HL-60/S4 treated with retinoic acid at 250 ng/mL for 4 days and 3 days (cell line): Measurements from ENCODE around the gene RMND5A.

Experiments used
- in situ Hi-C: fragments of 300-500 bp; cut with MboI; formaldehyde crosslinking; loops from 2 replicates; pipeline ENCODE4 v1.7.0; 2022; ENCODE audit warnings: low sequenced_read_pairs

RMND5A gene

GRCh38 chr2:86790676-86791572 lies 70.8 kb downstream of the RMND5A start, which contains the start of gene CD8A:
CD8A (minus strand) TSS chr2:86790913; CDS start chr2:86790825, 88 bp downstream.
- in situ Hi-C loops: no loop called here

GRCh38 chr2:86791573-86791972 lies 71.5 kb downstream of the RMND5A start:
- in situ Hi-C loops: no loop called here

DNA sequence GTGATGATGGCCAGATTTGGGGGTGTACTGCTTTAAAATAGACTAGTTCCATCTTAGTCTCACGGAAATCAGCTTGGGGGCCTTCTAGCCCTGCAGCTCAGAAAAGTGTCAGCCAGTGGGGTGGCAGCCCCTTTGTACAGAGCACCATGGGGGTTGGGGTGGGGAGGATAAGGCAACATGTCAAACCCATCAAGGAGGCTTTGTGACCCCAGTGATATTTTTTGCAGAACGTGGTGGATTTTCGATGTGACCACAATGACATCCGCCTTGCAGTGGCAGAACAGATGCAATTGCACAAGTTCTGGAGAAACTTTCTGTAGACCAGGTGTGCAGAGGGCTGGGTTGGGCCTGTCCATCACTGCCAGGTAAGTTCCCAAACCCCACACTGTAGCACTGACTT lies 73.7 kb downstream of the RMND5A start:
- in situ Hi-C loops: no loop called here

GRCh38 chr2:86794861-86795260 lies 74.8 kb downstream of the RMND5A start:
- in situ Hi-C loops: no loop called here

DNA sequence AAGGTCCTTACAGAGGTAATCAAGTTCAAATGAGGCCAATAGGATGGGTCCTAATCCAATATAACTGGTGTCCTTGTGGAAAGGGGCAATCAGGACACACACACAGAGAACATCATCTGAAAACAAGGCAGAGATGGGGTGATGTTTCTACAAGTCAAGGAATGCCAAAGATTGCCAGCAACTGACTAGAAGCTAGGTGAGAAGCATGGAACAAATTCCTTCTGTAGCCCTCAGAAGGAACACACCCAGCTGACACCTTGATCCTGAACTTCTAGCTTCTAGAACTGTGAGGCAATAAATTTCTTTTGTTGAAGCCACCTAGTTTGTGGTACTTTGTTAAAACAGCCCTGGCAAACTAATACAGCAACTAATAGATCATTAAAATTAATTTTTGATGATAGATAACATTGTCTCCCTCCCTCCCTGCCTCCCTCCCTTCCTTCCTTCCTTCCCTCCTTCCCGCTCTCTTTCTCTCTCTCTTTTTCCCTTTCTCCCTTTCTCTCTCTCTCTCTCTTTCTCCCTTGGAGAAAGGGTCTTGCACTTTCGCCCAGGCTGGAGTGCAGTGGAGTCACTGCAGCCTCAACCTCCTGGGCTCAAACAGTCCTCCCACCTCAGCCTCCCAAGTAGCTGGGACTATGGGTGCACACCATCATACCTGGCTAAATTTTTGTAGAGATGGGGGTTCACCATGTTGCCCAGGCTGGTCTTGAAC lies 80.9 kb downstream of the RMND5A start:
- in situ Hi-C loops: no loop called here

DNA sequence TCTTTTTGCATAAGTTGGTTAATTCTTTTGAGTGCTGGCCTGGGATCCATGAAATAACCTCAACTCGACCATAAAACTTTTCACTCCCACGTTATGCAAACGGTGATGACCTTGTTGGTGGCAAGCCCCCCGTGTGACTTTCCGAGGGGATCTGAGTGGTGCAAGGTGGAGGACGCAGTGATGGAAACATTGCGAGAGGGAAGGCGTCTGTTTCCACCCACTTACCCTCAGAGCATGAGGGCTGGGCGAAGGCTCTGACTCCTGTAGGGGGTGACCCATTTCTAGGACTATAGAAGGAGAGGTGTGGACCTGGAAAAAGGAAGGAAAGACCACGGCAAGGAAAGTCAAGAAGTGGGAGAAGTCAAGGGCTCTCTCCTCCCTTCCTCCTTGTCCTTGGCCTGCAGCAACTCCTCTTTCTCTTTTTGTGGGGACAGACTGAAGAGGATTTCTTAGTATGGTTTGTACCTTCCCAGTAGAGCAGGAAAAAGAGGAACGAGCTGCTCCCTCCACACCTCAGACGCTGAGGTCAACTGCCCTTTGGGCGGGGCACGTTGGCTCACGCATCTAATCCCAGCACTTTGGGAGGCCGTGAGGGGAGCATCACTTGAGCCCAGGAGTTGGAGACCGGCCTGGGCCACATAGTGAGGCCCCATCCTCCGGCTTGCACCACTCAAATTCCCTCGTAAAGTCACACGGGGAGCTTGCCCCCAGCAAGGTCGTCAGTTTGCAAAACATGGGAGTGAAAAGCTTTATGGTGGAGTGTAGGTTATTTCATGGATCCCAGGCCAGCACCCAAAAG lies 86.2 kb downstream of the RMND5A start:
- in situ Hi-C loops: no loop called here

DNA sequence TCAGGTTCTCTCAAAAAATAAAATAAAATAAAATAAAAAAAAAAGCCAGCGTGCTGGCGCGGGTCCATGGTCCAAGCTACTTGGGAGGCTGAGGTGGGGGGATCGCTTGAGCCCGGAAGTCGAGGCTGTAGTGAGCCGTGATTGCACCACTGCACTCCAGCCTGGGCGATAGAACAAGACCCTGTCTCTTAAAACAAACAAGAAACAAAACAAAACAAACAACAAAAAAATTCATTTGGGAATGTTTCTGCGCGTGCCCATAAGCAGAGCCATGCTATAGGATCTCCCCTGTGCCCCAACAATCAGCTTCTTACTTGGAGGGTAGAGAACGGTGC lies 87.0 kb downstream of the RMND5A start:
- in situ Hi-C loops: no loop called here

GRCh38 chr2:86807468-86808275 lies 87.6 kb downstream of the RMND5A start:
- in situ Hi-C loops: no loop called here

DNA sequence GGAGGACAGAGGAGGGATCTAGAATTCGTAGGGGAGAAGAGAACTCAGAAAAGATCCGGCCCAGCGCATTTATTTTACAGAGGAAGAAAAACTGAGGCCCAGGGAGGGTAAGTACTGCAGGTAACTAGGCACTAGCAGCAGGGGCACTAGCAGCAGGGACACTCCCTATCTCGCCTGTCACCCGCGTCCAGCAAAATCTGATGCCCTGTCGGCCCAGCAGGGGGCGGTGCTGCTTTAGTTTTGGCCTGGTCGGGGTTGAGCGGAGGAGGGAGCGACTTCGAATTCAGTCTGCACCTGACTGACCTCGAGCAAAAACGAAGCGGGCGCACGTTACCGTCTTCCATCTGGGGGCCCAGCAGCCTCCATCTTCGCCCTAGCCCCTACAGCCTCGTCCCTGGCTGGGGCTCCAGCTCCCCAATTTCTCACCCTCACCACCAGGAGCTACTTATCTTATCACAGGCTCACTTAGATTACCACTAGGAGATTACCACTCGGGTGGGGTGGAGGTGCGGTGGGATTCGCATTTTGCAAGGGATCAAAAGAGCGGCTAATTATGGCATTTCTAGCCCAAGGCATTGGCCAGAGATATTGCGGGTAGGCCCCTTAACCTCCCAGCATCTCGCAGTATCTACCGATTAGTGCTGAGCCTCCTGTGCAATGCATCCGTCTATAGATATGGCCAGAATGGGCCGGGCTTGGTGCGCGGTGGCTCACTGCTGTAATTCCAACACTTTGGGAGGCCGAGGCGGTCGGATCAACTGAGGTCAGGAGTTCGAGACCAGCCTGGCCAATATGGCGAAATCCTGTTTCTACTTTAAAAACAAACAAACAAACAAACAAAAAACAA lies 88.4 kb downstream of the RMND5A start:
- in situ Hi-C loops: no loop called here

- in situ Hi-C loops: no loop called here
These were observed 89.5 kb downstream of the RMND5A start for GRCh38 chr2:86809481-86810121.

DNA sequence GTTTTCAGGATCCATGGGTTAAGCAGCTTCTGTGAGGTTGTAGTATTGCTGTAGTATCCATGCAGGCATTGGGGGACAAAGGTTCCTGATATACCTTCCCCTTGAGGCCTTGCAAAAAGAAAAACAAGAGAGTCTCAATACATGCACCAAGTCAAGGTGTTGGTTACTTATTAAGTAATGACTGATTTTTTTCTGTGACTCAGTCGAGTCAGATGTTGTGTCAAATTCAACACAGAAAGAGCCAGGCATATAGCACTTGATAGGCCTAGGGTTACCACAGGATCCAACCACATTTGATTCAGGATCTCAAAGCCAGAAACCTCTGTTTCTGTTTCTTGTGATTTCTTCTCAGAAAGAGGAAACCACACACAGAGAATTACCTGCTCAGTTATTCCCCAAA lies 95.5 kb downstream of the RMND5A start:
- in situ Hi-C loops: no loop called here

- in situ Hi-C loops: no loop called here
These were observed 98.2 kb downstream of the RMND5A start for GRCh38 chr2:86818114-86818801.

GRCh38 chr2:86818957-86819356 lies 98.9 kb downstream of the RMND5A start:
- in situ Hi-C loops: no loop called here

DNA sequence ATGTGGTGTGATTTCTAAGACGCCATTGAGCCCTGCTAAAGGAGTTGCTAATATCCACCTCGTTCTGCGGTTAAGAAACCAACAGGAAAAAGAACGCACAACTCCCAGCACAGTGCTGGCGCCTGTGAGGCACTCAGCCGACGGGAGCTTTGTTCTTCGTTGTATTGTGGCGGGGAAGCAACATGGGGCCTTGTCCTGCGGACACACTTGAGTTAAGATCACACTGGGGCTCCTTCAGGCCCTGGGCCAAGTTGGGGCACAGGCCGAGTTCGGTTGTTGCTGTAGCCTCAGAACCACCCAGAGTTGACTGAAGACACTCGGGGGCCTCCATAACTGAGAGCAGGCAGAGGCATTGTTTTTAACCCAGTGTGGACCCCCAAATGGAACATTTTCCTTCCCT lies 101.2 kb downstream of the RMND5A start:
- in situ Hi-C loops: no loop called here

DNA sequence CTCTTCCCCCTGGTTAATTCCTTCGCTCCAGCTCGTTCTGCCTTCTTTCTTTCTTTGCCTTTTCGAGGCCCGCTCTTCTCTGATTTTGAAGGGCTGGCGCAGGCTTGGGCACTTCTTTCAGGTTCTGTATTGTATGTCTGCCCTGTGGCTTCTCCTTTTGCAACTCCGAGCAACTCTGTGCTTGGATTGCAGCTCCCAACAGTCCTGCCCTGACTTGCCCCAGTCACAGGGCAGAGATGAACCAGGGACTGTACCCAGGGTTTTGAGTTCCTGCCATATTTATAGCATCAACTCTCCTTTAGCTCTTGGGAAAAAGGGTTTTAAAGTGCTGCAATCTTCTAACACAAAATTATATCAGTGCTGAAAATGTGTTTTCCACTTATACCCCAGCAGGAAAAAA lies 101.8 kb downstream of the RMND5A start:
- in situ Hi-C loops: no loop called here

DNA sequence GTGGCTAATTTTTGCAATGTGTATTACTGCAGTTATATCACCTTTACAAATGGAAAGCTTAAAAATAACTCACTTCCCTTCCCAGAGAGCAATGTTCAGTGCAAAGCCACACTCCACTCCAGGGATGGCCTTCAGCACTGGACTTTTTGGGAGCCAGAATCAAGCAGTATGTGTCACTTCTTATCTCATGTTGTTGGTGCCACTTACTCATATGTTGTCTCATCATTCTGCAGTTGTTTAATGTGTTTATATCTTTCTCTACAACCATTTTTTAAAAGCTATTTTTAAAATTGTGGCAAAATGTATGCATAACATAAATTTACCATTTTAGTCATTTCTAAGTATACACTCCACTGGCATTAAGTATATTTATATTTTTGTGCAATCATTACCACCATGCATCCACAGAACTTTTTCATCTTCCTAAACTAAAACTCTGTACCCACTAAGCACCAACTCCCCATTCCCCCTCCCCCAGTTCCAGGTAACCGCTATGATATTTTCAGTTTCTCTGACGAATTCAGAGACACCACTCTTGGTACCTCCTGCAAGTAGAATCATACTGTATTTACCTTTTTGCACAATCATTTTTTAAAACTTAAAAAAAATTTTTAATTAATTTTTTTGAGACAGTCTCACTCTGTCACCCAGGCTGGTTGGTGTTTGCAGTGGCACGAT lies 102.7 kb downstream of the RMND5A start:
- in situ Hi-C loops: no loop called here

- in situ Hi-C loops: no loop called here
These were observed 105.1 kb downstream of the RMND5A start for GRCh38 chr2:86825036-86825692.
